Mesenteric fat pad (tissue), 1 donor: ENCODE results near the gene IMMT. TPM values are rescaled to one million over a fixed set of nuclear protein-coding genes. Genes with fewer than 3 reads are reported as not detected.

Source experiments
- DNase-seq: peaks from one replicate; pipeline ENCODE4 v3.0.0-alpha.2; 2020; ENCODE audit warnings: low spot score
- microRNA-seq: library from miRNA; unstranded; fragments of <30 nt; microRNA quantifications from one replicate; pipeline ENCODE4 v1.2.0, GENCODE V29; 2020; ENCODE audit warnings: borderline number of aligned reads
- total RNA-seq: library from RNA; stranded (reverse); fragmentation: NEBNext Ultra II Directional; extraction: Animal tissue kit (Norgen Biotek cat#: 25700); gene quantifications from one replicate; pipeline ENCODE4 v1.2.1, GENCODE V29; 2021
- donor health status: DM: yes; HTN: yes; CAD: no.

The IMMT gene
- total RNA-seq, 1 donor from 2014 or later, result 85.2 TPM

- DNase-seq, result no peak
These were observed 101.0 kb downstream of the IMMT start for GRCh38 chr2:86094229-86094628.

Small RNA genes within 50 kb of the gene (microRNA-seq; reads per million reads assigned to microRNA genes)
- not detected for gene MIR4779

Other genes with a start within 250 kb of the IMMT start
- 43.6 TPM for gene POLR1A, start 89.6 kb downstream of the IMMT start, total RNA-seq
- 73.5 TPM for gene PTCD3, start 89.2 kb downstream of the IMMT start, total RNA-seq
- 30.9 TPM for gene MRPL35, start 4.0 kb upstream of the IMMT start, total RNA-seq
- gene REEP1, start 142.2 kb upstream of the IMMT start, total RNA-seq, result 0.96 TPM
- 22.1 TPM for gene KDM3A, start 245.9 kb upstream of the IMMT start, total RNA-seq